Cardiac muscle cell (in vitro differentiated cells and primary cell): ENCODE data around the gene TMEM108. TPM values are rescaled to one million over a fixed set of nuclear protein-coding genes. Genes with fewer than 3 reads are reported as not detected.

ENCODE experiments used
- DNase-seq, 2 donors: peaks; one replicate each; pipeline versions ENCODE4 v3.0.0 to v3.0.0-alpha.2; 2010 to 2017; ENCODE audit warnings: low read depth in 1 of 2, low spot score in 1 of 2
- H3K27ac ChIP-seq: fragments of 200-600 bp; sonication (generic); 2 replicates; pipeline ENCODE4 v1.5.1; 2016
- H3K27me3 ChIP-seq: fragments of 200-600 bp; sonication (generic); 2 replicates; pipeline ENCODE4 v1.6.0; 2016; ENCODE audit warnings: control low read depth
- H3K36me3 ChIP-seq: fragments of 200-600 bp; sonication (generic); 2 replicates; pipeline ENCODE4 v1.5.1; 2016; ENCODE audit warnings: control low read depth
- H3K4me1 ChIP-seq: fragments of 200-600 bp; sonication (generic); 2 replicates; pipeline ENCODE4 v1.8.1; 2017; ENCODE audit warnings: low read depth, mild to moderate bottlenecking, mixed run types
- H3K4me3 ChIP-seq: fragments of 200-600 bp; sonication (generic); 2 replicates; pipeline ENCODE4 v1.5.1; 2016; ENCODE audit warnings: mild to moderate bottlenecking
- H3K9me3 ChIP-seq: fragments of 200-600 bp; sonication (generic); 2 replicates; pipeline ENCODE4 v1.5.1; 2017; ENCODE audit warnings: low read depth, mild to moderate bottlenecking, control low read depth
- polyA plus RNA-seq: library from polyadenylated mRNA; unstranded; fragments of >200 nt; fragmentation: Nextera tagmentation; extraction: Ambion mirVana; gene quantifications from 2 replicates; pipeline ENCODE4 v1.2.1, GENCODE V29; 2016
- total RNA-seq: library from RNA; depleted of rRNA; stranded (reverse); fragments of >200 nt; gene quantifications from 2 replicates; pipeline ENCODE4 v1.2.3, GENCODE V29; 2016
- TF ChIP-seq, protein P1 (sequence below): IDR thresholded peaks from 2 replicates; pipeline ENCODE4 v1.5.1; 2012; ENCODE audit warnings: low read depth, mild to moderate bottlenecking, low read length

The TMEM108 gene
- total and polyA plus RNA-seq, 2 experiments from 2014 or later: 1.0 to 1.6 TPM

DNA sequence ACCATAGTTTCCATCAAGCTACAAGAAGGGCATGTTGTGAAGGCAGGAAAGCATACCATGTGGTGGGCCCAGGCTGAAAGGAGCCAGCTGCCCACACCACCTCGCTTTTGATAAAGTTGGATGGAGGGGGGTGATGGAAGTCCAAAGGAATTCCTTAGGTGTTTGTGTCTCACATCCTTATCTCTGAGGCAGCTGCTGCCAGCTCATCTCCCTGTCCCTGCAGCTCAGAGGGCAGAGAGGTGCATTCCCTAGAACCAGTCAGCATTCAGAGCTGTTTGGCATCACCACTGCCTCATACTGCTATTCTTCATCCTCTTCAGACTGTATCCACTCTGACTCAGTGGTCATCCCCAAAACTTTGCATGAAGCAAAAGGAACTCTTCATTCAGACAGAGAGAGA is 220.2 kb downstream of the TMEM108 start:
- DNase-seq: no peak
- Histone ChIP-seq H3K4me1 (no peaks in the 10 kb centered on the region), H3K27ac (no peak overlapping the region), H3K27me3 (no peaks in the 10 kb centered on the region), H3K4me3 (no peak overlapping the region), H3K9me3 (no peaks in the 10 kb centered on the region), H3K36me3 (no peaks in the 10 kb centered on the region)
- TF ChIP-seq, protein P1, sequence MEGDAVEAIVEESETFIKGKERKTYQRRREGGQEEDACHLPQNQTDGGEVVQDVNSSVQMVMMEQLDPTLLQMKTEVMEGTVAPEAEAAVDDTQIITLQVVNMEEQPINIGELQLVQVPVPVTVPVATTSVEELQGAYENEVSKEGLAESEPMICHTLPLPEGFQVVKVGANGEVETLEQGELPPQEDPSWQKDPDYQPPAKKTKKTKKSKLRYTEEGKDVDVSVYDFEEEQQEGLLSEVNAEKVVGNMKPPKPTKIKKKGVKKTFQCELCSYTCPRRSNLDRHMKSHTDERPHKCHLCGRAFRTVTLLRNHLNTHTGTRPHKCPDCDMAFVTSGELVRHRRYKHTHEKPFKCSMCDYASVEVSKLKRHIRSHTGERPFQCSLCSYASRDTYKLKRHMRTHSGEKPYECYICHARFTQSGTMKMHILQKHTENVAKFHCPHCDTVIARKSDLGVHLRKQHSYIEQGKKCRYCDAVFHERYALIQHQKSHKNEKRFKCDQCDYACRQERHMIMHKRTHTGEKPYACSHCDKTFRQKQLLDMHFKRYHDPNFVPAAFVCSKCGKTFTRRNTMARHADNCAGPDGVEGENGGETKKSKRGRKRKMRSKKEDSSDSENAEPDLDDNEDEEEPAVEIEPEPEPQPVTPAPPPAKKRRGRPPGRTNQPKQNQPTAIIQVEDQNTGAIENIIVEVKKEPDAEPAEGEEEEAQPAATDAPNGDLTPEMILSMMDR: no peak

DNA sequence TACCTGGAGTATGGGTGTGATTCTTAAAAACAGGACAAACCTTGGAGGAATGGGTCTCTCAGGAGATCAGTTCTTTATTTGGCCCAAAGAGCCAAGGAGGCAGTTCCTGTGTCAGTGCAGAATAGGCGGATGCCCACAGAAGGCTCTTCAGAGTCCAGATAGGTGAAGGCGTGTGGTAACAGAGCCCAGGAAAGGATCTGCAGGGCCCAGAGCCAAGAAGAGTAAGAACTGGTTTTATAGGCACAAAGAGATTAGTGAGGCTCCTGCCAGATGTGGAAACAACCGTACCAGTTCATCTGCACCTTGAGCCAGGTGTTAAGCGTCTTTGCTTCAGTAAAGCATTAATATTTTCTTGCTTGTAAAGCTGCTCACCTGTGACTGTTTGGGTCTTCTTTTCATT is 221.6 kb downstream of the TMEM108 start:
- TF ChIP-seq, protein P1: no peak
- Histone ChIP-seq H3K9me3 (no peaks in the 10 kb centered on the region), H3K27ac (no peak overlapping the region), H3K27me3 (no peaks in the 10 kb centered on the region), H3K4me3 (no peak overlapping the region), H3K4me1 (no peaks in the 10 kb centered on the region), H3K36me3 (no peaks in the 10 kb centered on the region)
- no peak for DNase-seq

DNA sequence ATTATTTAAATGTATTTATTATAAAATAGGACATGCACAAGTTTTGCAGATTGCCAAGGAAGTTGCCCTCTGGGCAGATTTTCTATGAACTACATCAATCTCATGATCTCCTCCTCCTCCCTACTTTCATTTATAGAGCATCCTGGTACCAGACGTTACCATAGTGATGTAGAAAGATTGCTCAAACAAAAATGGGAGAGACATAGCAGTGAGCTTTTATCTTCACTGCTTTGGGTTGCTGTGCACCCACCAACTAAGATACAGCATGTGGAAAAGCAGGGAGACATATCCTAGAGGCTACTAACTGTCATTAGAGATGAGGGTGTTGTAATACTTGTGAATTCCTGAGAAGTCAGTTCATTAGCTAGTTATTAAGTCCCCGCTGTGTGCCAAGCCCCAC is 224.1 kb downstream of the TMEM108 start:
- TF ChIP-seq, protein P1: no peak
- H3K36me3 ChIP-seq: no peaks in the 10 kb centered on the region
- no peak for DNase-seq
- no peaks in the 10 kb centered on the region for H3K27me3 ChIP-seq
- H3K4me1 ChIP-seq: no peaks in the 10 kb centered on the region
- H3K4me3 ChIP-seq: no peak overlapping the region
- no peak overlapping the region for H3K27ac ChIP-seq
- H3K9me3 ChIP-seq: no peaks in the 10 kb centered on the region

DNA sequence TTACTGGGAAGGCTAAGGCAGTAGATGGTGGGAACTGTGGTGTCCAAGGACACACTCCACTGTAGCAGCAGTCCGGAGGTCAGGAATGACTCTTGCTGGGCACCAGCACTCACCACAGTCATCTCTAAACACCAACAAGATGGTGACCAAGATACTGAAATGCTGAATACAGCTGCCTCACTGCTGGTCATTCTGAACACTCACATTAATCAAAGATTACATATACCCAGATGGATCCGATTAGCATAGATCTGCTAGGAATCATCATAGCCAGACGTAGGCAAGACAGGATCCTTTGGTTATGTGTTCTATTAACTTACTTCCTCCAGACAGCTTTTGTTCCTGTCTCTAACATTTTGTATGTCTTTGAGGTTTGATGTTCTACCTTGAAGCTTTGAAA is 226.7 kb downstream of the TMEM108 start:
- Histone ChIP-seq H3K36me3 (no peaks in the 10 kb centered on the region), H3K27ac (no peak overlapping the region), H3K27me3 (no peaks in the 10 kb centered on the region), H3K4me3 (no peak overlapping the region), H3K9me3 (no peaks in the 10 kb centered on the region), H3K4me1 (no peaks in the 10 kb centered on the region)
- TF ChIP-seq, protein P1: no peak
- DNase-seq: no peak

DNA sequence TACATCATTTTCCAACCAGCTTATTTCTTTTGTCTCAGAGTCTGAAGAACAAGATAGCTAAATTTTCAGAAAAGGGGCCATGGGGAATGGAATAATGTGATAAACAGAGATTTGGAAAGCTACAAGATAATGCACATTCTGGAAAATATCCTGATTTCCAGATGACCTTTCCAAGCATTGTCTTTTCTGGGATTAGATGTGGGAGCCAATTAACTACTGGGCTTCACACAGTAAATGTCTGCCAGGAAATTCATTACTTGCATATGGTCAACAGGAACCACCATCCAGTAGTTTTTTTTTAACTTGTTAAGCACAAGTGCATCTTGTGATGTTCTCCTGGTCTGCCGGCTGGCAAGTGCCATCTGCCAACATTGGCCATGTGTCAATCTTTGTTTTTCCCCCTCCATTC is 230.5 kb downstream of the TMEM108 start:
- Histone ChIP-seq H3K27ac (no peak overlapping the region), H3K27me3 (no peaks in the 10 kb centered on the region), H3K4me1 (no peaks in the 10 kb centered on the region), H3K9me3 (no peaks in the 10 kb centered on the region), H3K4me3 (no peak overlapping the region), H3K36me3 (no peaks in the 10 kb centered on the region)
- TF ChIP-seq, protein P1: no peak
- no peak for DNase-seq

DNA sequence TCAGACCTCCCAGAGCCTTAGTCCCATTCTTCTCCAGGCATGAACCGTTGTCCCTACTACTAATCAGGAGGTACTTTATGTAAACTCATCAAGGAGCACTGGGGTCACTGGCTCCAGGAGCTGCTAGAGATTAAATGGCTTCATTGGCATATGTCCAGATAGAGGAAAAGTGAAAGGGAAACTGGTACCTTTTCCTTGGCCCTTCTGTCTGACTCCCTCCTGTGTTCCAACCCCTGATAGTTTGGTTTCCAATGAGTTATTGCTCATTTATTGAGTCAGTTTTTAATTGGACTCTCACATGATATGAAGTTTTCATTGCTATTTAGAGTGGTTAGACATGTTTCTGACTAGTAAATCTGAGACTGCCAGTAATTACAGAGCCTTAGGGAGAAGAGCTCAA is 231.2 kb downstream of the TMEM108 start:
- no peak overlapping the region for H3K4me3 ChIP-seq
- no peak for DNase-seq
- H3K27ac ChIP-seq: no peak overlapping the region
- H3K9me3 ChIP-seq: no peaks in the 10 kb centered on the region
- no peaks in the 10 kb centered on the region for H3K4me1 ChIP-seq
- TF ChIP-seq, protein P1: no peak
- H3K27me3 ChIP-seq: no peaks in the 10 kb centered on the region
- no peaks in the 10 kb centered on the region for H3K36me3 ChIP-seq
